WERI-Rb-1 (cell line): ENCODE data around the gene PZP.
"Not testable (repeated sequence)": the region's sequence is repeated elsewhere in the genome, so short reads cannot be mapped to it uniquely, and the experiment has no call there.

Experiments
- DNase-seq: peaks from one replicate; pipeline ENCODE4 v3.0.0-alpha.2; 2020
- H3K27ac ChIP-seq: fragments of 250-450 bp; sonication (Bioruptor Pico); 2 replicates; pipeline ENCODE4 v1.5.1; 2020; ENCODE audit warnings: mild to moderate bottlenecking, moderate library complexity
- H3K27me3 ChIP-seq: fragments of 250-450 bp; sonication (Bioruptor Pico); 2 replicates; pipeline ENCODE4 v1.5.1; 2021; ENCODE audit warnings: mild to moderate bottlenecking, low read depth, moderate library complexity; ENCODE audit not compliant: insufficient read depth, severe bottlenecking
- H3K36me3 ChIP-seq: fragments of 250-450 bp; sonication (Bioruptor Pico); 2 replicates; pipeline ENCODE4 v1.5.1; 2020; ENCODE audit warnings: mild to moderate bottlenecking, moderate library complexity
- H3K4me3 ChIP-seq: 2 replicates; pipeline ENCODE4 v1.5.1; 2011; ENCODE audit warnings: low read depth, mild to moderate bottlenecking, control low read depth, low read length
- H3K9me3 ChIP-seq: fragments of 250-450 bp; sonication (Bioruptor Pico); 2 replicates; pipeline ENCODE4 v1.5.1; 2021; ENCODE audit warnings: mild to moderate bottlenecking, moderate library complexity; ENCODE audit not compliant: severe bottlenecking
- TF ChIP-seq, protein P1 (sequence below): IDR thresholded peaks from 2 replicates; pipeline ENCODE4 v1.5.1; 2011; ENCODE audit warnings: low read depth, mild to moderate bottlenecking, control low read depth, inconsistent platforms, low read length

Gene PZP

DNA sequence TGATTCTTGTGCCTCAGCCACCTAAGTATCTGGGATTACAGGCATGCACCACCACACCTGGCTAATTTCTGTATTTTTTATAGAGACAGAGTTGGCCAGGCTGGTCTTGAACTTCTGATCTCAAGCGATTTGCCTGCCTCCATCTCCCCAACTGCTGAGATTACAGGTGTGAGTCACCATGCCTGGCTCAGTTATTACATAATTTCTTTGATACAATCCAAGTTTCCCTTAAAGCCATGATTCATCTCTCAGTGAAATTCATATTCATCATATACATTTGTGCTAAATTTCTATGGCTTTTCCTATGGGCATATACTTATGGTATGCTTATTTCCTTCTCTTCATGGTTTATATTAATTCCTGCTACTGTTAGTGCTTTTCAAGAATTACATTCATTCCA lies 29.1 kb upstream of the PZP start:
- H3K4me3 ChIP-seq, result no peak overlapping the region
- no peaks in the 10 kb centered on the region for H3K36me3 ChIP-seq
- DNase-seq, result no peak
- H3K27me3 ChIP-seq, result no peaks in the 10 kb centered on the region
- no peak overlapping the region for H3K27ac ChIP-seq
- TF ChIP-seq, protein P1, sequence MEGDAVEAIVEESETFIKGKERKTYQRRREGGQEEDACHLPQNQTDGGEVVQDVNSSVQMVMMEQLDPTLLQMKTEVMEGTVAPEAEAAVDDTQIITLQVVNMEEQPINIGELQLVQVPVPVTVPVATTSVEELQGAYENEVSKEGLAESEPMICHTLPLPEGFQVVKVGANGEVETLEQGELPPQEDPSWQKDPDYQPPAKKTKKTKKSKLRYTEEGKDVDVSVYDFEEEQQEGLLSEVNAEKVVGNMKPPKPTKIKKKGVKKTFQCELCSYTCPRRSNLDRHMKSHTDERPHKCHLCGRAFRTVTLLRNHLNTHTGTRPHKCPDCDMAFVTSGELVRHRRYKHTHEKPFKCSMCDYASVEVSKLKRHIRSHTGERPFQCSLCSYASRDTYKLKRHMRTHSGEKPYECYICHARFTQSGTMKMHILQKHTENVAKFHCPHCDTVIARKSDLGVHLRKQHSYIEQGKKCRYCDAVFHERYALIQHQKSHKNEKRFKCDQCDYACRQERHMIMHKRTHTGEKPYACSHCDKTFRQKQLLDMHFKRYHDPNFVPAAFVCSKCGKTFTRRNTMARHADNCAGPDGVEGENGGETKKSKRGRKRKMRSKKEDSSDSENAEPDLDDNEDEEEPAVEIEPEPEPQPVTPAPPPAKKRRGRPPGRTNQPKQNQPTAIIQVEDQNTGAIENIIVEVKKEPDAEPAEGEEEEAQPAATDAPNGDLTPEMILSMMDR, result no peak
- no peaks in the 10 kb centered on the region for H3K9me3 ChIP-seq

DNA sequence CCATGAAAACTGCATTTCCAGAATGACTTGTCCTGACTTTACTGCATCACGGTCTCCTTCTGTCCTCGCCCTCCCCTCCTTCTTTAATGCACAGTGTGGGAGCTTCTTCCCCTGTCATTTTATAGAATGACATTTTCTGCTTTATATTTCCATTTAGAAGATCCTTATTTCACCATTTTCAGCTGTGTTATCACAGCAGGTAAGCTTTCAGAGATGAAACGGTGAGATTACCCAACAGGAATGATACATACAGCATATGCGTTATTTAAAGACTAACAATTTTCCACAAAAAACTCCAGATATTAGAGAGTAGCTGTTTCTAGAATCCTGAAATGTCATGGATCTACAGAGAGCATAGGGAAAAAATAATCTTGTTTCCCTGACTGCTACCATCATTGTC lies 27.3 kb upstream of the PZP start:
- H3K27ac ChIP-seq, result no peak overlapping the region
- no peaks in the 10 kb centered on the region for H3K9me3 ChIP-seq
- DNase-seq, result no peak
- no peaks in the 10 kb centered on the region for H3K27me3 ChIP-seq
- H3K36me3 ChIP-seq, result no peaks in the 10 kb centered on the region
- TF ChIP-seq, protein P1, result no peak
- no peak overlapping the region for H3K4me3 ChIP-seq

DNA sequence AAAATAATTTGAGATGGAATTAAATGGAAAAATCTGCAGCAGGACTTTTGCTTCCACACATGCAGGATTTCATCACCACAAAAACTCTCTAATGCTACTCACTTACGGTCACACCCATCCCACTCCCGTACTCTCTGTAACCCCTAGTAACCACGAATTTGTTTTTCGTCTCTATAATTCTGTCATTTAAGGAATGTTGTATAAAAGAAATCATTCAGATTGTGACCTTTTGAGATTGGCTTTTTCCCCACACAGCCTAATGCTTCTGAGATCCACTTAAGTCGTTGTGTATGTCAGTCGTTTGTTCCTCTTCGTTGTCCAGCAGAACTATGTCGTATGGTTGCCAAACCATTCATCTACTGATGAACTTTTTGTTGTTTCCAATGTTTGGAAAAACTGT lies 19.8 kb upstream of the PZP start:
- DNase-seq, result no peak
- Histone ChIP-seq H3K9me3 (no peaks in the 10 kb centered on the region), H3K27me3 (peaks cover 3% of the 10 kb centered on the region), H3K36me3 (no peaks in the 10 kb centered on the region), H3K4me3 (no peak overlapping the region), H3K27ac (no peak overlapping the region)
- TF ChIP-seq, protein P1, result no peak

DNA sequence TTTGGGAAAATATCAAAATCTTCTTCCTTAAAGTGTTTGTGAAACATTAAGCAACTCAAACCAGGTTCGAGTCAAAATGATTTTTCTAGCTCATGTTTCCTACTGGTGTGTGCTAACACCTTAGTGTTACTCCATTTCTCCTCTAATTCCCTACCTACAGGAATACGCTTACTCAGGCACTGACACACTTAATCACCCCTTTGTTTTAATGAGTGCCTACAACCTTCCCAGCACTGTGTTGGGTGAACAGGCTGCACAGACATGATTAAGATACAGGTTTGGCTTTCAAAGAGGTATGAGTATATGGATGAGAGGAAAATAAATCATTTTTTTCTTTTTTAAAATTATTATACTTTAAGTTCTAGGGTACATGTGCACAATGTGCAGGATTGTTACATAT lies 15.6 kb upstream of the PZP start:
- Histone ChIP-seq H3K4me3 (no peak overlapping the region), H3K36me3 (no peaks in the 10 kb centered on the region), H3K27ac (no peak overlapping the region), H3K9me3 (no peaks in the 10 kb centered on the region), H3K27me3 (peaks cover 3% of the 10 kb centered on the region)
- TF ChIP-seq, protein P1, result no peak
- DNase-seq, result no peak

DNA sequence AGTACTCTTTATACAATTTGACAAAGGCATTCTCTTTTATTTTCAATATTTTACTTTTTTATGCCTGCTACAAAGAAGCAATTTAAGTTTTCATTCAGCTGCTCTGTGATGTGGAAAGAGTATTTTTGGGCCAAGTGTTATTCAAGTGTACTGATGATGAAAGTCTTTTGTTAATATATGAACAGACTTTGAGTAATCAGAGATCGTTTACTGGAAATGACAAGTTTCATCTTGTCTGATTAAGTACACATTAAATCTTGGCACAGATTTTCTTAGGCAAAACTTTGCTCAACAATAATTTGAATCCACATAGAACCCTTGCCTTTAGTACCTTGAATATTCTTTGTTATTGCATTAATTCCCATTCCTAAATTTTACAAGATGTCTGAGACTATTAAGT lies 13.3 kb upstream of the PZP start:
- Histone ChIP-seq H3K4me3 (no peak overlapping the region), H3K27ac (no peak overlapping the region), H3K27me3 (no peaks in the 10 kb centered on the region), H3K36me3 (no peaks in the 10 kb centered on the region), H3K9me3 (no peaks in the 10 kb centered on the region)
- DNase-seq, result no peak
- TF ChIP-seq, protein P1, result no peak

DNA sequence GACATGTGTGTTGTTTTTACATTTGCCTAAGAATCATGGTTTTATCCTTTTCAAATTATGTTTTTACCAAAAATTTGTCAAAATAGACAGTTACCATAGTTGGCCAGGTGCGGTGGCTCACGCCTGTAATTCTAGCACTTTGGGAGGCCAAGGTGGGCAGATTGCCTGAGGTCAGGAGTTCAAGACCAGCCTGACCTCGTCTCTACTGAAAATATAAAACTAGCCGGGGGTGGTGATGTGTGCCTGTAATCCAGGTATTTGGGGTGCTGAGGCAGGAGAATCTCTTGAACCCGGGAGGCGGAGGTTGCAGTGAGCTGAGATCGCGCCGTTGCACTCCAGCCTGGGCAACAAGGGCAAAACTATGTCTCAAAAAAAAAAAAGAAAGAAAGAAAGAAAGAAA lies 12.8 kb upstream of the PZP start:
- H3K36me3 ChIP-seq, H3K4me3 ChIP-seq, DNase-seq, H3K9me3 ChIP-seq, H3K27me3 ChIP-seq, H3K27ac ChIP-seq: not testable (repeated sequence)

DNA sequence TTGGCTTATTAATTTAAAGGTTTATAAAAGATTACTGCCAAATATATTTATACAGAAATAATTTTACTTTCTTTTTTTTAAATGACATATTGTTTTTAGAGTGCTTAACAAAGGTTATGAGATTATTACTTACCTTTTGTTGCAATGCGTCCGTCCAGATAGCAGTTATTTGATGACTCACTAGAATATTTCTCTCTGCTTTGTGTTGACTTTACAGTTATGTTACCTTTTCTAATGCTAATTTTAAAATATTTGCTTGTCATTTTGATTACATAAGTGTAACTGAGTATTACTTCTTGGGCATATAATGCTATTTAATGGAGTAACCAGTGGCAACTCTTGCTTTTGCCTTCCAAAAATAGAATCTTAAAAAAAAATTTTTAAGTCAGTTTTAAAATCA lies 6.3 kb upstream of the PZP start:
- DNase-seq, result no peak
- Histone ChIP-seq H3K27ac (no peak overlapping the region), H3K36me3 (no peaks in the 10 kb centered on the region), H3K27me3 (no peaks in the 10 kb centered on the region), H3K4me3 (no peak overlapping the region), H3K9me3 (no peaks in the 10 kb centered on the region)
- TF ChIP-seq, protein P1, result no peak
